Liver (tissue), 9 donors: Measurements from ENCODE around the gene CDH4. TPM values are rescaled to one million over a fixed set of nuclear protein-coding genes. Genes with fewer than 3 reads are reported as not detected.

Experiments
- DNase-seq: peaks from one replicate; pipeline ENCODE4 v3.0.0-alpha.2; 2017; ENCODE audit warnings: low spot score
- H3K27ac ChIP-seq, 2 donors: one replicate each; pipeline ENCODE4 v1.7.0; 2013; ENCODE audit warnings: inconsistent platforms in 2 of 2, low read length in 2 of 2, control low read depth in 1 of 2, low read depth in 1 of 2, mild to moderate bottlenecking in 1 of 2
- H3K27me3 ChIP-seq, 4 donors: one replicate each; pipeline versions ENCODE4 v1.6.1 to v1.7.0; 2013; ENCODE audit warnings: low read length in 3 of 4, inconsistent platforms in 1 of 4, mild to moderate bottlenecking in 1 of 4, moderate library complexity in 1 of 4; ENCODE audit not compliant: control insufficient read depth in 4 of 4, insufficient read depth in 4 of 4
- H3K36me3 ChIP-seq, 4 donors: one replicate each; pipeline versions ENCODE4 v1.6.1 to v1.7.0; 2013; ENCODE audit warnings: low read length in 3 of 4, mild to moderate bottlenecking in 3 of 4, low read depth in 1 of 4, moderate library complexity in 1 of 4; ENCODE audit not compliant: control insufficient read depth in 4 of 4, insufficient read depth in 3 of 4
- H3K4me1 ChIP-seq, 4 donors: one replicate each; pipeline versions ENCODE4 v1.6.1 to v1.7.0; 2013; ENCODE audit warnings: low read length in 3 of 4, mild to moderate bottlenecking in 3 of 4, moderate library complexity in 1 of 4; ENCODE audit not compliant: control insufficient read depth in 4 of 4, insufficient read depth in 4 of 4
- H3K4me3 ChIP-seq, 3 donors: one replicate each; pipeline versions ENCODE4 v1.6.1 to v1.7.0; 2013; ENCODE audit warnings: low read length in 3 of 3, control low read depth in 1 of 3, low read depth in 1 of 3, mild to moderate bottlenecking in 1 of 3
- H3K9ac ChIP-seq, 2 donors: one replicate each; pipeline ENCODE4 v1.7.0; 2013; ENCODE audit warnings: low read length in 2 of 2, mild to moderate bottlenecking in 2 of 2, moderate library complexity in 2 of 2, control low read depth in 1 of 2, low read depth in 1 of 2
- H3K9me3 ChIP-seq, 4 donors: one replicate each; pipeline versions ENCODE4 v1.6.1 to v1.7.0; 2013; ENCODE audit warnings: low read length in 3 of 4; ENCODE audit not compliant: control insufficient read depth in 4 of 4
- ATF3 ChIP-seq: IDR thresholded peaks from 2 replicates; pipeline ENCODE4 v1.6.1; 2016; ENCODE audit warnings: antibody characterized with exemption
- CTCF ChIP-seq: fragments of 150-350 bp; IDR thresholded peaks from 2 replicates; pipeline ENCODE4 v1.5.1; 2017; ENCODE audit warnings: improper control_type of control experiment, low read depth, low read length; ENCODE audit not compliant: missing input control
- EGR1 ChIP-seq, 2 donors: IDR thresholded peaks; 2 replicates each; pipeline ENCODE4 v1.6.1; 2016 to 2018; ENCODE audit warnings: antibody characterized with exemption in 2 of 2, low read depth in 2 of 2
- FOXA1 ChIP-seq: IDR thresholded peaks from 2 replicates; pipeline ENCODE4 v1.6.1; 2016; ENCODE audit warnings: antibody characterized with exemption
- FOXA2 ChIP-seq: IDR thresholded peaks from 2 replicates; pipeline ENCODE4 v1.6.1; 2016; ENCODE audit warnings: antibody characterized with exemption
- GABPA ChIP-seq, 2 donors: IDR thresholded peaks in 1 of 2; conservative IDR thresholded peaks in 1 of 2; 2 replicates each; pipeline ENCODE4 v1.6.1; 2016; ENCODE audit warnings: antibody characterized with exemption in 2 of 2, mild to moderate bottlenecking in 1 of 2, moderate library complexity in 1 of 2
- HNF4A ChIP-seq, 2 donors: conservative IDR thresholded peaks; 2 replicates each; pipeline ENCODE4 v1.6.1; 2016; ENCODE audit warnings: antibody characterized with exemption in 2 of 2, mild to moderate bottlenecking in 2 of 2
- HNF4G ChIP-seq: IDR thresholded peaks from 2 replicates; pipeline ENCODE4 v1.6.1; 2016; ENCODE audit warnings: antibody characterized with exemption
- JUND ChIP-seq, 2 donors: IDR thresholded peaks; 2 replicates each; pipeline ENCODE4 v1.6.1; 2016; ENCODE audit warnings: antibody characterized with exemption in 2 of 2
- NR2F2 ChIP-seq: IDR thresholded peaks from 2 replicates; pipeline ENCODE4 v1.6.1; 2016; ENCODE audit warnings: antibody characterized with exemption
- RAD21 ChIP-seq, 2 donors: IDR thresholded peaks; 2 replicates each; pipeline ENCODE4 v1.6.1; 2016; ENCODE audit warnings: antibody characterized with exemption in 2 of 2, mild to moderate bottlenecking in 2 of 2
- REST ChIP-seq: IDR thresholded peaks from 2 replicates; pipeline ENCODE4 v1.6.1; 2016; ENCODE audit warnings: antibody characterized with exemption, mild to moderate bottlenecking
- RXRA ChIP-seq, 2 donors: IDR thresholded peaks; 2 replicates each; pipeline ENCODE4 v1.6.1; 2017 to 2018; ENCODE audit warnings: antibody characterized with exemption in 2 of 2, mild to moderate bottlenecking in 1 of 2
- SP1 ChIP-seq: IDR thresholded peaks from 2 replicates; pipeline ENCODE4 v1.6.1; 2018; ENCODE audit warnings: antibody characterized with exemption, mild to moderate bottlenecking
- TAF1 ChIP-seq: conservative IDR thresholded peaks from 2 replicates; pipeline ENCODE4 v1.6.1; 2016; ENCODE audit warnings: antibody characterized with exemption, mild to moderate bottlenecking
- YY1 ChIP-seq: IDR thresholded peaks from 2 replicates; pipeline ENCODE4 v1.6.1; 2016; ENCODE audit warnings: antibody characterized with exemption, mild to moderate bottlenecking
- ZBTB33 ChIP-seq: IDR thresholded peaks from 2 replicates; pipeline ENCODE4 v1.6.1; 2016; ENCODE audit warnings: antibody characterized with exemption
- WGBS: extraction: QIAGEN DNeasy Blood & Tissue Kit; methylation state at CpG from one replicate; pipeline ENCODE4 v1.1.7; 2013; 5-methylcytosine and 5-hydroxymethylcytosine counted together
- polyA plus RNA-seq, 2 donors: library from polyadenylated mRNA; stranded (reverse) in 1 of 2; unstranded in 1 of 2; fragments of 200-250 nt in 1 of 2; fragments of >200 nt in 1 of 2; fragmentation: Nextera tagmentation in 1 of 2; extraction: Ambion mirVana in 1 of 2; gene quantifications; one replicate each; pipeline versions ENCODE4 v1.2.1 to v1.2.3, GENCODE V29; 2013 to 2015
- total RNA-seq, 2 donors: library from RNA; depleted of rRNA; stranded (reverse); fragments of >200 nt; gene quantifications; one replicate each; pipeline ENCODE4 v1.2.3, GENCODE V29; 2014
- TF ChIP-seq, protein P1 (sequence below): IDR thresholded peaks from 2 replicates; pipeline ENCODE4 v1.6.1; 2016; ENCODE audit warnings: antibody characterized with exemption
- donor health status: healthy.
- donor health status: healthy.
- donor health status: healthy.
- donor health status: healthy.
- donor health status: healthy.

The CDH4 gene
- total and polyA plus RNA-seq, 4 donors = 0.03 to 0.25 (median 0.19) TPM; not detected in 1

DNA sequence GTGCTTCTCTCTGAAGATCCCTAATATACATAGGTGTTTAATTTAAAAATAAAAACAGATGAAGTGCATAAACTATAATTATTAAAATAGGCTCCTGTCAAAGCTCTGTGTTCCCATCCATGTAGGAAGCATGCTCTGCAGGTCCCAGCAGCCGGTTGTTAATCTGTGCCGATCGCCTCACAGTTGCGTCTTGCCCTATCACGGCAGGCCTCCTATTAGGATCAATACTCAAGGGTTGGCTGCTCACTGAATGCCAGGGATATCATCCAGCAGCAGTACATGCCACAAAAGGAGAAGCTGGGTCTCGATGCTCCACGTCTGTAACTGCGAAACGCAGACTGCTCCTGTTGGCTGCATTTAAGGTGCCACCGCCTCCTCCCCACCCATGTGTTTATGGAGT is 369.8 kb downstream of the CDH4 start:
- Histone ChIP-seq H3K4me3 (no peak overlapping the region), H3K36me3 (no peaks in the 10 kb centered on the region), H3K9ac (no peak overlapping the region), H3K27ac (no peak overlapping the region), H3K9me3 (no peaks in the 10 kb centered on the region), H3K27me3 (peaks cover 0 to 8% (median 0%) of the 10 kb centered on the region in 4 donors), H3K4me1 (no peaks in the 10 kb centered on the region)
- no peak for TF ChIP-seq HNF4G
- TF ChIP-seq JUND (IDR thresholded peaks at IDR 0.05) = no peak
- no peak for TF ChIP-seq SP1
- no peak for TF ChIP-seq ATF3
- no peak for TF ChIP-seq RAD21 (IDR thresholded peaks at IDR 0.05)
- TF ChIP-seq GABPA (IDR thresholded peaks at IDR 0.05 in 1 of 2, conservative IDR thresholded peaks at IDR 0.05 in 1 of 2) = no peak
- no peak for TF ChIP-seq EGR1 (IDR thresholded peaks at IDR 0.05; ENCODE audit: low read depth in 2 of 2)
- no peak for TF ChIP-seq ZBTB33
- no peak for TF ChIP-seq HNF4A (conservative IDR thresholded peaks at IDR 0.05)
- TF ChIP-seq RXRA (IDR thresholded peaks at IDR 0.05) = no peak
- no peak for TF ChIP-seq FOXA1
- TF ChIP-seq, protein P1, sequence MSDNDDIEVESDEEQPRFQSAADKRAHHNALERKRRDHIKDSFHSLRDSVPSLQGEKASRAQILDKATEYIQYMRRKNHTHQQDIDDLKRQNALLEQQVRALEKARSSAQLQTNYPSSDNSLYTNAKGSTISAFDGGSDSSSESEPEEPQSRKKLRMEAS = no peak
- no peak for TF ChIP-seq FOXA2
- TF ChIP-seq REST = no peak
- no peak for TF ChIP-seq YY1
- no peak for TF ChIP-seq TAF1
- no peak for TF ChIP-seq CTCF
- no peak for TF ChIP-seq NR2F2
- DNase-seq = no peak
- WGBS = 71% methylated on average over 10 of the region's 10 CpGs
